ENCODE results near the gene KY. TPM values are rescaled to one million over a fixed set of nuclear protein-coding genes. Genes with fewer than 3 reads are reported as not detected.
"Not testable (repeated sequence)": the region's sequence is repeated elsewhere in the genome, so short reads cannot be mapped to it uniquely, and the experiment has no call there.

The KY gene
- total and polyA plus RNA-seq, 9 donors = 34.2 to 81.8 (median 51.1) TPM

DNA sequence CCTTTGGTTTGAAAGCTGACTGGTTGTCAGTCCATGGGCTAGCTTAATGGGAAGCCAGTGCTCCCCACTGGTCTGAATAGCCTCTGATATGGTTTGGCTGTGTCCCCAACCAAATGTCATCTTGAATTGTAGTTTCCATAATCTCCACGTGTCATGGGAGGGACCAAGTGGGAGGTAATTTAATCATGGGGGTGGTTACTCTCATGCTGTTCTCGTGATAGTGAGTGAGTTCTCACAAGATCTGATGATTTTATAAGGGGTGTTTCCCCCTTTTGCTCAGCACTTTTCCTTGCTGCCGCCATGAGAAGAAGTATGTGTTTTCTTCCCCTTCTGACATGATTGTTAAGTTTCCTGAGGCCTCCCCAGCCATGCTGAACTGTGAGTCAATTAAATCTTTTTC is 55.8 kb downstream of the KY start:
- H3K9me3 ChIP-seq (replicated peaks; ENCODE audit: control insufficient read depth, low read depth, low read length); H3K36me3 ChIP-seq (ENCODE audit: control insufficient read depth, insufficient read depth, low read length); H3K27ac ChIP-seq (ENCODE audit: low read length); H3K4me3 ChIP-seq (ENCODE audit: low read length); H3K4me1 ChIP-seq (ENCODE audit: control insufficient read depth, insufficient read depth, low read length); H3K27me3 ChIP-seq (ENCODE audit: control insufficient read depth, insufficient read depth, low read length); DNase-seq: not testable (repeated sequence)
- WGBS (ENCODE audit: insufficient coverage) = no CpG with 5 or more reads among the region's 3 CpGs

DNA sequence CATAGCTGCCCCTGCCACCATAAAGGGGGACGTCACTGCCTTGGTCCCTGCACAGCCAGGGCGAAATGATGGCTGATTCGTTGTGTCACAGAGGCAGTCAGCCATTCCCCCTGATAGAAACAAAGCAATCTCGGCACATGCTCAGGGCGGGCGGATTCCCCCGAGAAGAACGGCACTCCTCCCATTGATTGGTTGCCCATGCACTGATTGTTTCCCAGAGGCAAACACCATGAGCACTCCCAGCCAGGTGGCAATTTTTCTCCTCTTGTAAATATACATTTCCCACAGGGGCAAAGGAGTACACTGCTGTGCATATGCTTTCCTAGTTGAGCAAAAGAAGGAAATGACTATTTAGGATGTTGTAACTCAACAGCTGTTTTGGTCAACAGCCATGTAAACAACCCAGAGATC is 56.5 kb downstream of the KY start:
- H3K36me3 ChIP-seq (ENCODE audit: control insufficient read depth, insufficient read depth, low read length) = no peaks in the 10 kb centered on the region
- H3K4me1 ChIP-seq (ENCODE audit: control insufficient read depth, insufficient read depth, low read length) = no peaks in the 10 kb centered on the region
- H3K9me3 ChIP-seq (replicated peaks; ENCODE audit: control insufficient read depth, low read depth, low read length) = no peaks in the 10 kb centered on the region
- H3K27ac ChIP-seq (ENCODE audit: low read length) = no peak overlapping the region
- no peak overlapping the region for H3K4me3 ChIP-seq (ENCODE audit: low read length)
- 61% methylated on average over 7 of the region's 8 CpGs for WGBS (ENCODE audit: insufficient coverage)
- no peaks in the 10 kb centered on the region for H3K27me3 ChIP-seq (ENCODE audit: control insufficient read depth, insufficient read depth, low read length)
- no peak for DNase-seq

DNA sequence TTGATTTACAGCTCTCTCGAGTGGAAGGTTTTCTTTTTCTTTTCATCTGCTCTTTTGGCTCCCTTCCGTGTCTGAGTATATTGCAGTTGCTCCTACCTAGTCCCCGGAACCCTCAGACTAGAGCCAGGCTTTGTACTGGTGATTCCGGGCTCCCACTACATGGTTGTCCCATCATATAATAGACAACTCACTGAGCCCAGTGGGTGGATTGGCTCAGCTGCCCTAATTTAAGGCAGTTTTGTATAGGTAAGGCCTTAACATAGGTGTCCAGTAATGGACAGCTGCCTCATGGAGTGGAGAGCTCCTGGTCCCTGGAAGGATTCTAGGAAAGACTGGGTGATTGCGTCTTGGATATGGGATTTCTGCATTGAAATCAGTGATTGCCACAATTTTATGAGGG is 58.0 kb downstream of the KY start:
- DNase-seq = no peak
- Histone ChIP-seq H3K4me3 (ENCODE audit: low read length) (no peak overlapping the region), H3K4me1 (ENCODE audit: control insufficient read depth, insufficient read depth, low read length) (no peaks in the 10 kb centered on the region), H3K27ac (ENCODE audit: low read length) (no peak overlapping the region), H3K36me3 (ENCODE audit: control insufficient read depth, insufficient read depth, low read length) (no peaks in the 10 kb centered on the region), H3K9me3 (replicated peaks; ENCODE audit: control insufficient read depth, low read depth, low read length) (no peaks in the 10 kb centered on the region), H3K27me3 (ENCODE audit: control insufficient read depth, insufficient read depth, low read length) (no peaks in the 10 kb centered on the region)
- 80% methylated on average over 1 of the region's 5 CpGs for WGBS (ENCODE audit: insufficient coverage)

DNA sequence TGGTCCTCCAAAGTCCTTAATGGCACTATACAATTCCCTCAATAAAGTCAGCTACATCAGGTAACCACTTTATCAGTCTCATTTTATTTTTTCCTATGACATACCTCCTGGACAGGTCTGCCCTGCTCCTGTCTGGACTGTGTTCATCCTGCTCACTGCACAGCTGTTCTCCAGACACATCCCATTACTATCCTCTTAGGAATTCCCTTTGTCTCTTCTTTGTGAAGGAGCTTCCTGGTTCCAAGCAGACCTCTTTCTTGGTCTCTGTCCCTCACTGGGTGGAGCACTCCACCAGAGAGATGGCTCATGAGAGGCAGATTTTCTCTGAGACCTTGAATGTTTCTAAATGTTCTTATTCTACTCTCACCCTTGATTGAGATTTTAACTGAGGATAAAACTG is 60.1 kb downstream of the KY start:
- no peaks in the 10 kb centered on the region for H3K9me3 ChIP-seq (replicated peaks; ENCODE audit: control insufficient read depth, low read depth, low read length)
- no peaks in the 10 kb centered on the region for H3K27me3 ChIP-seq (ENCODE audit: control insufficient read depth, insufficient read depth, low read length)
- no peak for DNase-seq
- H3K36me3 ChIP-seq (ENCODE audit: control insufficient read depth, insufficient read depth, low read length) = no peaks in the 10 kb centered on the region
- no peaks in the 10 kb centered on the region for H3K4me1 ChIP-seq (ENCODE audit: control insufficient read depth, insufficient read depth, low read length)
- H3K27ac ChIP-seq (ENCODE audit: low read length) = no peak overlapping the region
- no peak overlapping the region for H3K4me3 ChIP-seq (ENCODE audit: low read length)

DNA sequence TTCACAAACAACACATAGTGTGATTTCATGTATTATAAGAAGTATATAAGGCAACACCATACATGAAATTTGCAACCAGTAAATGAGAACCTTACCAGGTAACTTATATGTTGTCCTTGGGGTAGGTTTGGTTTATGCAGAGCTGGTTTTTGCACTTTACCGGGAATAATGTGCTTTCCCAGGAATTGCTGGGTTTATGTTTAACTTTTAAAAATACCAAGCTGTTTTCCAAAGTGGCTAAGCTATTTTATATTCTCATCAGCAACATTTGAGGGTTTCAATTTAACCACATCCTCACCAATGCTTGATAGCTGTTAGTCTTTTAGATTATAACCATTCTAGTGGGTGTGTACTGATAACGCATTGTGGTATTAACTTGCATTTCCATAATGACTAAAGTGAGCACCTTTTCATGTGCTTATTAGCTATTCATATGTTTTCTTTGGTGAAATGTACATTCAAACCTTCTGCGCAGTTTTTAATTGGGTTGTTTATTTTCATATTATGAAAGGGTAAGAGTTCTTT is 71.6 kb downstream of the KY start:
- no peaks in the 10 kb centered on the region for H3K4me1 ChIP-seq (ENCODE audit: control insufficient read depth, insufficient read depth, low read length)
- no peak overlapping the region for H3K27ac ChIP-seq (ENCODE audit: low read length)
- no peaks in the 10 kb centered on the region for H3K9me3 ChIP-seq (replicated peaks; ENCODE audit: control insufficient read depth, low read depth, low read length)
- no peak for DNase-seq
- WGBS (ENCODE audit: insufficient coverage) = no CpG with 5 or more reads among the region's 3 CpGs
- no peaks in the 10 kb centered on the region for H3K27me3 ChIP-seq (ENCODE audit: control insufficient read depth, insufficient read depth, low read length)
- H3K4me3 ChIP-seq (ENCODE audit: low read length) = no peak overlapping the region
- no peaks in the 10 kb centered on the region for H3K36me3 ChIP-seq (ENCODE audit: control insufficient read depth, insufficient read depth, low read length)

GRCh38 chr3:134576831-134577230 is 74.0 kb downstream of the KY start:
- Histone ChIP-seq H3K4me1 (ENCODE audit: control insufficient read depth, insufficient read depth, low read length) (no peaks in the 10 kb centered on the region), H3K27ac (ENCODE audit: low read length) (no peak overlapping the region), H3K27me3 (ENCODE audit: control insufficient read depth, insufficient read depth, low read length) (no peaks in the 10 kb centered on the region), H3K9me3 (replicated peaks; ENCODE audit: control insufficient read depth, low read depth, low read length) (no peaks in the 10 kb centered on the region), H3K36me3 (ENCODE audit: control insufficient read depth, insufficient read depth, low read length) (no peaks in the 10 kb centered on the region), H3K4me3 (ENCODE audit: low read length) (no peak overlapping the region)
- 71% methylated on average over 1 of the region's 3 CpGs for WGBS (ENCODE audit: insufficient coverage)
- no peak for DNase-seq

DNA sequence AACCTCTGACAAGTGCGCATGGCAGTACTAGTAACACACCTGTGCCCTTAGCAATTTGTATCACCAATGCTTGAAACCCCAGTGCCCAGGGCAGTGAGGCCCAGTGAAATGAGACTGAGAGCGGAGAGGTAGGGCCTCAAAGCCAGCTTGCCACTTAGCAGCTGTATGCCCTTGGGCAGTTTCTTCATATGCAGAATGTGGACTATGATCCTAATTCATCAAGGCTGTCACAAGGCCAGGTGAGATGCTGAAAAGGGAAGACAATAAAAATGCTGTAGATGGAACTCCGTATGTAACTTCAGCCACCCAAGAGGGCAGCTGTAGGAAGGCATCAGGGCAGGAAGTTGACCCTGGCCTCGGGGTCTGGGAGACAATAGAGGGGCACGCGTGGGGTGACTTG is 74.4 kb downstream of the KY start:
- Histone ChIP-seq H3K36me3 (ENCODE audit: control insufficient read depth, insufficient read depth, low read length) (no peaks in the 10 kb centered on the region), H3K27me3 (ENCODE audit: control insufficient read depth, insufficient read depth, low read length) (no peaks in the 10 kb centered on the region), H3K27ac (ENCODE audit: low read length) (no peak overlapping the region), H3K9me3 (replicated peaks; ENCODE audit: control insufficient read depth, low read depth, low read length) (no peaks in the 10 kb centered on the region), H3K4me1 (ENCODE audit: control insufficient read depth, insufficient read depth, low read length) (no peaks in the 10 kb centered on the region), H3K4me3 (ENCODE audit: low read length) (no peak overlapping the region)
- no peak for DNase-seq
- WGBS (ENCODE audit: insufficient coverage) = 62% methylated on average over 4 of the region's 6 CpGs

- not testable (repeated sequence) for H3K36me3 ChIP-seq (ENCODE audit: control insufficient read depth, insufficient read depth, low read length); H3K4me3 ChIP-seq (ENCODE audit: low read length); H3K4me1 ChIP-seq (ENCODE audit: control insufficient read depth, insufficient read depth, low read length); H3K27ac ChIP-seq (ENCODE audit: low read length); DNase-seq; H3K9me3 ChIP-seq (replicated peaks; ENCODE audit: control insufficient read depth, low read depth, low read length); H3K27me3 ChIP-seq (ENCODE audit: control insufficient read depth, insufficient read depth, low read length)
- 78% methylated on average over 1 of the region's 2 CpGs for WGBS (ENCODE audit: insufficient coverage)
Observed at GRCh38 chr3:134569899-134570298, 80.9 kb downstream of the KY start.

- H3K9me3 ChIP-seq (replicated peaks; ENCODE audit: control insufficient read depth, low read depth, low read length) = peaks cover 9% of the 10 kb centered on the region
- H3K27ac ChIP-seq (ENCODE audit: low read length) = no peak overlapping the region
- WGBS (ENCODE audit: insufficient coverage) = 84% methylated on average over 5 of the region's 6 CpGs
- no peaks in the 10 kb centered on the region for H3K27me3 ChIP-seq (ENCODE audit: control insufficient read depth, insufficient read depth, low read length)
- peaks cover under 1% of the 10 kb centered on the region for H3K36me3 ChIP-seq (ENCODE audit: control insufficient read depth, insufficient read depth, low read length)
- H3K4me1 ChIP-seq (ENCODE audit: control insufficient read depth, insufficient read depth, low read length) = no peaks in the 10 kb centered on the region
- H3K4me3 ChIP-seq (ENCODE audit: low read length) = no peak overlapping the region
- no peak for DNase-seq
Observed at GRCh38 chr3:134568790-134569189, 82.0 kb downstream of the KY start.

GRCh38 chr3:134567605-134568004 is 83.2 kb downstream of the KY start:
- H3K4me3 ChIP-seq (ENCODE audit: low read length) = no peak overlapping the region
- H3K27me3 ChIP-seq (ENCODE audit: control insufficient read depth, insufficient read depth, low read length) = no peaks in the 10 kb centered on the region
- H3K27ac ChIP-seq (ENCODE audit: low read length) = no peak overlapping the region
- H3K9me3 ChIP-seq (replicated peaks; ENCODE audit: control insufficient read depth, low read depth, low read length) = peaks cover 9% of the 10 kb centered on the region
- DNase-seq = no peak
- peaks cover 4% of the 10 kb centered on the region for H3K36me3 ChIP-seq (ENCODE audit: control insufficient read depth, insufficient read depth, low read length)
- no peaks in the 10 kb centered on the region for H3K4me1 ChIP-seq (ENCODE audit: control insufficient read depth, insufficient read depth, low read length)
- WGBS (ENCODE audit: insufficient coverage) = 64% methylated on average over 4 of the region's 4 CpGs

GRCh38 chr3:134564991-134565390 is 85.8 kb downstream of the KY start:
- WGBS (ENCODE audit: insufficient coverage) = no CpG with 5 or more reads among the region's 2 CpGs
- no peak overlapping the region for H3K4me3 ChIP-seq (ENCODE audit: low read length)
- DNase-seq = no peak
- no peak overlapping the region for H3K27ac ChIP-seq (ENCODE audit: low read length)
- no peaks in the 10 kb centered on the region for H3K4me1 ChIP-seq (ENCODE audit: control insufficient read depth, insufficient read depth, low read length)
- peaks cover 7% of the 10 kb centered on the region for H3K9me3 ChIP-seq (replicated peaks; ENCODE audit: control insufficient read depth, low read depth, low read length)
- no peaks in the 10 kb centered on the region for H3K27me3 ChIP-seq (ENCODE audit: control insufficient read depth, insufficient read depth, low read length)
- peaks cover 14% of the 10 kb centered on the region for H3K36me3 ChIP-seq (ENCODE audit: control insufficient read depth, insufficient read depth, low read length)
